WI38 (cell line): Measurements from ENCODE around the gene B3GALT6.

Source experiments
- H3K4me3 ChIP-seq: 2 replicates; pipeline ENCODE4 v1.5.1; 2011; ENCODE audit warnings: low read depth, mild to moderate bottlenecking, control low read depth, low read length
- TF ChIP-seq, protein P1 (sequence below): IDR thresholded peaks from 2 replicates; pipeline ENCODE4 v1.5.1; 2012; ENCODE audit warnings: low read depth, mild to moderate bottlenecking, control low read depth, low read length

Gene B3GALT6

GRCh38 chr1:1215080-1215676 is 16.9 kb upstream of the B3GALT6 start:
- TF ChIP-seq, protein P1, sequence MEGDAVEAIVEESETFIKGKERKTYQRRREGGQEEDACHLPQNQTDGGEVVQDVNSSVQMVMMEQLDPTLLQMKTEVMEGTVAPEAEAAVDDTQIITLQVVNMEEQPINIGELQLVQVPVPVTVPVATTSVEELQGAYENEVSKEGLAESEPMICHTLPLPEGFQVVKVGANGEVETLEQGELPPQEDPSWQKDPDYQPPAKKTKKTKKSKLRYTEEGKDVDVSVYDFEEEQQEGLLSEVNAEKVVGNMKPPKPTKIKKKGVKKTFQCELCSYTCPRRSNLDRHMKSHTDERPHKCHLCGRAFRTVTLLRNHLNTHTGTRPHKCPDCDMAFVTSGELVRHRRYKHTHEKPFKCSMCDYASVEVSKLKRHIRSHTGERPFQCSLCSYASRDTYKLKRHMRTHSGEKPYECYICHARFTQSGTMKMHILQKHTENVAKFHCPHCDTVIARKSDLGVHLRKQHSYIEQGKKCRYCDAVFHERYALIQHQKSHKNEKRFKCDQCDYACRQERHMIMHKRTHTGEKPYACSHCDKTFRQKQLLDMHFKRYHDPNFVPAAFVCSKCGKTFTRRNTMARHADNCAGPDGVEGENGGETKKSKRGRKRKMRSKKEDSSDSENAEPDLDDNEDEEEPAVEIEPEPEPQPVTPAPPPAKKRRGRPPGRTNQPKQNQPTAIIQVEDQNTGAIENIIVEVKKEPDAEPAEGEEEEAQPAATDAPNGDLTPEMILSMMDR: no peak
- no peak overlapping the region for H3K4me3 ChIP-seq

DNA sequence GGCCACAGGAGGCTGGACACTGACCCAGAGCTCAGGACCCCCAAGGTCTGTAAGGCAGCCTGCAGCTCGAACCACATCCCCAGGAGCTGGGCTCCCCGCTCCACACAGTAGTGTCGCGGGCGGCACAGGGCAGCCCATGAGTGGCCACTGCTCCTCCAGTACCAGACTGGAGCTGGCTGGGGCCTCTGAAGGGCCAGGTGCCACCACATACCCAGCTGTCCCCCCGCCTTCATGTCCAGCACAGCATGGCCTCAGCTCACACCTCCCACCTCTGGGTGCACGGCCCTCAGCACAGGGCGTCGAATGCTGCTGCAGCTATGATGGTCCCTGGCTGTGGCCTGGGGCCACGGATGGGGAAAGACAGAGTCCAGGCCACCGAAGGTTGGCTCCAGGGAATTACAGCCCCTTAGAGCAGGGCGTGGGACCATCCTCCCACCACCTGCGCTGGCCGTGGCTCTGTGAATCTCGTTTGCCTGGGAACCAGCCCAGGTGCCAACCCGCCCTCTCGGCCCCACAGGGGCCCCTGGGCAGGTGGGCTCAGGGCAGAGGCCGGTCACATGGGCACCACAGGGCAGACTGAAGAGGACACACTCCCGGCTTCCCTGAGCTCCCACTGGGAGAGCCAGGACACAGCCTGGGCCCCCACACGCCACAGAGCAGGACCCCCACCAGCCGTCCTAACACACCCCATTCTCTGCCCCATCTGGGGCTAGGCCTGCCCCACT is 16.0 kb upstream of the B3GALT6 start:
- no peak overlapping the region for H3K4me3 ChIP-seq
- TF ChIP-seq, protein P1: no peak

DNA sequence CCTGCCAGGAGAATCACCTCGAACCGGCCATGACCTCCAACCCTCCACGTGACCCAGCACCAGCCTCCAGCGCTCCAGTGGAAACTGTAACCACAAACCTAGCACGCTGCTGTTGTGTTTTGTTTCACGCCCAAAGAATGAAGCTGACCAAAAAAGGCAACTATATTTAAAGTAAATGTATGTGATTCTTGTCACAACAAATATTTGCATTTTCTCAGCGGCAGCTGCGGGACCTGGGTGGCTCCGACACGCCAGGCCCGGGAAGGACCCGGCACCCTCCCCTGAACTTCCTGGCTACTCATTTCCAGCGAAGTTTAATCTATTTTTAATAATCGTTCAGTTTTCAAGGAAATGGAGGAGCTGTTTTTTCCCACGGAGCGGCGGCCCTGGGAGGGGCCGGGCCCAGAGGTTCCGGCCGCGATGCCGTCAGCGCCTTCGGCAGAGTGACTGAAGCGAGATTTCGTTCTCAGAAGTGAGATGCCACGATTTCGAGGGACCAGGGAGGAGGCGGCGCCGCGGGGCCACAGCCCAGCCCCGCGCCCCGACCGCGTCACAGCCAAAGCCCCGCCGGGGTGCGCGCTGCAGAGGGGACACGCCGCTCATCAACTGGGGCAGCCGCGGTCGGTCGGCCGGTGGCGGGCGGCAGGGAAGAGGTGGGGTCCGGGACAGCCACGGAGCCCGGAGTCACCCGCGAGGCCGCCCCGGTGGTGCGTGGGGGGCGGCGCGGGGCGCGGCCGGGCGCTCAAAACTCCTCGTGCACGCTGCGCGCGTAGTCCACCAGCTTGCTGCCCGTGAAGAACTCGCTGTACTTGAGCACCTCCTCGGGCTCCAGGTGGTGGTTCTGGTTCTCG is 15.0 kb upstream of the B3GALT6 start:
- no peak overlapping the region for H3K4me3 ChIP-seq
- TF ChIP-seq, protein P1: no peak

- TF ChIP-seq, protein P1: no peak
Observed at GRCh38 chr1:1217621-1218523, 14.2 kb upstream of the B3GALT6 start.

DNA sequence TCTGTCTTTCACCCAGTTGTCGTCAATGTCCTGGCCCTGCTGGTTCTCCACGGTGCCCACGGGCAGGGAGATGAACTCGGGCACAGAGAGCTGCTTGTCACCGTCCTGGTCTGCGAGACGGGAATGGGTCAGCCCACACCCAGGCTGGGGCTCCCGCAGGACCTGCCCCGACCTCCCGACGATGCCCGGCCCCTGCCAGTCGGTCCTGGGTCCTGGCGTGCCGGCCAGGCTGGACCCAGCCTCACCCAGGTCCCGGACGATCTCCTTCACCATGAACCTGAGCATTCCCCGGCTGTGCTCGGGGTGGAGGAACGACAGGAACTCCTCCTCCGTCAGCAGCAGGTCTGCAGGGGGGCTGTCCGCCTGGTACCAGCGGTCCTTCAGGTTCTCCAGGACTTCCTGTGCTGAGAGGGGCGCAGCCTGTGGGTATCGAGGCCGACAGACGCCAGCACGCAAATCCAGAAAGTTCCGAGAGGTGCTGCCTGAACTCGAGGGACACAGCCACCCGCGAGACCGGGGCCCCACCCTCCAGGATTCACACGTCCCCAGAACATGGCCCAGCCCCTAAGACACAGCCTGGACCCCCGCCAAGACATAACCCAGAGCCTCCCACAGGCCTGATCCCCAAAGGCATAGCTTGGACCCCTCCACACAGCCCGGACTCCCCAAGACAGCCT is 13.4 kb upstream of the B3GALT6 start:
- TF ChIP-seq, protein P1: no peak
- no peak overlapping the region for H3K4me3 ChIP-seq

More at GRCh38 chr1:1217621-1218523, 14.2 kb upstream of the B3GALT6 start:
- no peak overlapping the region for H3K4me3 ChIP-seq

GRCh38 chr1:1219341-1219740 is 12.7 kb upstream of the B3GALT6 start:
- no peak overlapping the region for H3K4me3 ChIP-seq
- TF ChIP-seq, protein P1: no peak
